ENCODE measurements around the gene FRAS1. TPM values are rescaled to one million over a fixed set of nuclear protein-coding genes. Genes with fewer than 3 reads are reported as not detected.
"Not testable (repeated sequence)": the region's sequence is repeated elsewhere in the genome, so short reads cannot be mapped to it uniquely, and the experiment has no call there.

The FRAS1 gene
- total RNA-seq, 1 donor from 2014 or later, result 13.7 TPM

- no peaks in the 10 kb centered on the region for H3K36me3 ChIP-seq (ENCODE audit: control insufficient read depth, insufficient read depth, low read length)
- H3K4me3 ChIP-seq (ENCODE audit: low read depth, low read length), result no peak overlapping the region
- TF ChIP-seq CTCF (IDR thresholded peaks at IDR 0.05; ENCODE audit: insufficient read depth, low read length, severe bottlenecking), result no peak
- FAIRE-seq (no peak), DNase-seq (ENCODE audit: low read depth) (no peak)
- no peaks in the 10 kb centered on the region for H3K27me3 ChIP-seq (ENCODE audit: control insufficient read depth, insufficient read depth, low read length)
Observed at GRCh38 chr4:78079726-78080430, 22.8 kb downstream of the FRAS1 start.

DNA sequence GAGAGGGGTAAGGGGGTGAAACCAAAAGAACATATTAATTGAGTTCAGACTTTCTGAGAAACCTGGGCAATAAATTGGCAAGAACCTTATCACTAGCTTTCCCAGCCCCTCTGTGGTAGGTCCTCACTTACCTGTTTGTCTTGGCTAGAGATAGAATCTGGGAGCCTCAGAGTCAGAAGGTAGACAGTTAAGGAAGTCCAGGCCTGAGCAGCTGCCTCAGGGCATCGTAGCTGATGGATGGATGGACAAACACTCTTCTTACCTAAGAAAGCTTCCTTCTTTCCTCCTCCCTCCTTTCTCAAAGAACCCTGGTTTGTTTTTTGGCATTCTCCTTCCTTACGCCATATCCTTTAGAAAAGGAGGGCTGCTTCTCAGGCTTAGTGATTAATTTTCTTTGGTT, 24.4 kb downstream of the FRAS1 start:
- DNase-seq (ENCODE audit: low read depth) (no peak), FAIRE-seq (no peak)
- H3K36me3 ChIP-seq (ENCODE audit: control insufficient read depth, insufficient read depth, low read length), result no peaks in the 10 kb centered on the region
- H3K4me3 ChIP-seq (ENCODE audit: low read depth, low read length), result no peak overlapping the region
- TF ChIP-seq CTCF (IDR thresholded peaks at IDR 0.05; ENCODE audit: insufficient read depth, low read length, severe bottlenecking), result no peak
- no peaks in the 10 kb centered on the region for H3K27me3 ChIP-seq (ENCODE audit: control insufficient read depth, insufficient read depth, low read length)

DNA sequence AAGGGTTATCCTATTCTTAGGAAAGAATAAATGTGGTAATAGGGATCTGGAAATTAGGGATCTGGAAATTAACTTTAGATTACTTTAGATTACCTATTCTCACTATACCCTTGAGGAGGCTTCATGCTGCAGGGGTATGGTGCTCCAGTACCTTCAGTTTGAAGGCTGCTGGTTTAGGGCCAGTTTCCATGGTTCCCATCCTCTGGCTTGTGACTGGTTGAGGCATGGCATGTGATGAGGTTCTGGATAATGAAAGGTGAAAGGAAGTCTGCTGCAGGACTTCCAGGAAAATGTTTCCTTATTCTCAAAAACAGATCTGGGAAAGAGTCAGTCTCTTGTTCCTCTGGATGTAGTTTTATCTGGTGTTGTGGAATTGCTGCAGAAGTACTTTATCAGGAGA, 25.9 kb downstream of the FRAS1 start:
- no peak for TF ChIP-seq CTCF (IDR thresholded peaks at IDR 0.05; ENCODE audit: insufficient read depth, low read length, severe bottlenecking)
- Histone ChIP-seq H3K27me3 (ENCODE audit: control insufficient read depth, insufficient read depth, low read length) (no peaks in the 10 kb centered on the region), H3K4me3 (ENCODE audit: low read depth, low read length) (no peak overlapping the region), H3K36me3 (ENCODE audit: control insufficient read depth, insufficient read depth, low read length) (no peaks in the 10 kb centered on the region)
- DNase-seq (ENCODE audit: low read depth) (no peak), FAIRE-seq (no peak)

- Histone ChIP-seq H3K36me3 (ENCODE audit: control insufficient read depth, insufficient read depth, low read length) (no peaks in the 10 kb centered on the region), H3K4me3 (ENCODE audit: low read depth, low read length) (no peak overlapping the region), H3K27me3 (ENCODE audit: control insufficient read depth, insufficient read depth, low read length) (no peaks in the 10 kb centered on the region)
- TF ChIP-seq CTCF (IDR thresholded peaks at IDR 0.05; ENCODE audit: insufficient read depth, low read length, severe bottlenecking), result no peak
- no peak for FAIRE-seq
- DNase-seq (ENCODE audit: low read depth), result no peak
Observed at GRCh38 chr4:78091534-78091933, 34.4 kb downstream of the FRAS1 start.

DNA sequence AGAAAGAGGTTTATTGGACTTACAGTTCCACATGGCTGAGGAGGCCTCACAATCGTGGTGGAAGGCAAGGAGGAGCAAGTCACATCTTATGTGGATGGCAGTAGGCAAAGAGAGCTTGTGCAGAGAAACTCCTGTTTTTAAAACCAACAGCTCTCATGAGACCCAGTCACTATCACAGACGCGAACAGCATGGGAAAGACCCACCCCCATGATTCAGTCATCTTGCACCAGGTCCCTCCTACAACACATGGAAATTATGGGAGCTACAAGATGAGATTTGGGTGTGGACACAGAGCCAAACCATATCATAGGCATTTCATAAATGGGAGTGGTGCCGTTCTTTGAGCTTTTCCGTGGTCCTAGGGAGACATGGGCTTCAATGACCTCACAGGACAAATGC, 35.2 kb downstream of the FRAS1 start:
- FAIRE-seq; H3K27me3 ChIP-seq (ENCODE audit: control insufficient read depth, insufficient read depth, low read length); H3K36me3 ChIP-seq (ENCODE audit: control insufficient read depth, insufficient read depth, low read length); H3K4me3 ChIP-seq (ENCODE audit: low read depth, low read length); DNase-seq (ENCODE audit: low read depth): not testable (repeated sequence)

- TF ChIP-seq CTCF (IDR thresholded peaks at IDR 0.05; ENCODE audit: insufficient read depth, low read length, severe bottlenecking), result no peak
- DNase-seq (ENCODE audit: low read depth), result no peak
- no peak for FAIRE-seq
- Histone ChIP-seq H3K4me3 (ENCODE audit: low read depth, low read length) (no peak overlapping the region), H3K36me3 (ENCODE audit: control insufficient read depth, insufficient read depth, low read length) (no peaks in the 10 kb centered on the region), H3K27me3 (ENCODE audit: control insufficient read depth, insufficient read depth, low read length) (no peaks in the 10 kb centered on the region)
Observed at GRCh38 chr4:78092850-78093249, 35.7 kb downstream of the FRAS1 start.
